CD14-positive monocyte (primary cell): Measurements from ENCODE around the gene GAB1. TPM values are rescaled to one million over a fixed set of nuclear protein-coding genes. Genes with fewer than 3 reads are reported as not detected.

Source experiments
- DNase-seq, 3 donors: peaks; one replicate each; pipeline ENCODE4 v3.0.0-alpha.2; 2011 to 2022
- H2AFZ ChIP-seq: 2 replicates; pipeline ENCODE4 v1.6.0; 2012; ENCODE audit warnings: mild to moderate bottlenecking, low read depth, low read length, inconsistent platforms; ENCODE audit not compliant: insufficient read depth, poor library complexity, severe bottlenecking
- H3K27ac ChIP-seq, 2 donors: 1 replicate in 1 of 2; 2 replicates in 1 of 2; pipeline ENCODE4 v1.5.1; 2012 to 2013; ENCODE audit warnings: low read length in 2 of 2, control low read depth in 1 of 2, inconsistent platforms in 1 of 2, low read depth in 1 of 2, mild to moderate bottlenecking in 1 of 2
- H3K27me3 ChIP-seq, 2 donors: one replicate each; pipeline versions ENCODE4 v1.6.0 to v1.6.1; 2011 to 2013; ENCODE audit warnings: low read length in 2 of 2; ENCODE audit not compliant: control insufficient read depth in 2 of 2, insufficient read depth in 2 of 2
- H3K36me3 ChIP-seq, 2 donors: replicated peaks in 1 of 2; 1 replicate in 1 of 2; 2 replicates in 1 of 2; pipeline versions ENCODE4 v1.5.1 to v1.6.1; 2012 to 2013; ENCODE audit warnings: low read length in 2 of 2, control low read depth in 1 of 2, inconsistent platforms in 1 of 2, mild to moderate bottlenecking in 1 of 2; ENCODE audit not compliant: insufficient read depth in 2 of 2, control insufficient read depth in 1 of 2
- H3K4me1 ChIP-seq, 2 donors: 1 replicate in 1 of 2; 2 replicates in 1 of 2; pipeline versions ENCODE4 v1.5.1 to v1.6.1; 2012 to 2013; ENCODE audit warnings: low read length in 2 of 2, control low read depth in 1 of 2, inconsistent platforms in 1 of 2, mild to moderate bottlenecking in 1 of 2, moderate library complexity in 1 of 2; ENCODE audit not compliant: insufficient read depth in 2 of 2, control insufficient read depth in 1 of 2
- H3K4me2 ChIP-seq: replicated peaks from 2 replicates; pipeline ENCODE3; 2012; ENCODE audit warnings: low read length, moderate library complexity, mild to moderate bottlenecking; ENCODE audit not compliant: poor library complexity, severe bottlenecking; ENCODE audit errors: extremely low read depth
- H3K4me3 ChIP-seq, 3 experiments: fragments of 200-600 bp in 1 of 3; sonication (generic) in 1 of 3; replicated peaks in 1 of 3; 1 replicate in 2 of 3; 2 replicates in 1 of 3; pipeline ENCODE4 v1.5.1; 2011 to 2013; ENCODE audit warnings: low read length in 3 of 3, mild to moderate bottlenecking in 3 of 3, control low read depth in 2 of 3, low read depth in 2 of 3, inconsistent platforms in 1 of 3, moderate library complexity in 1 of 3
- H3K79me2 ChIP-seq: 2 replicates; pipeline ENCODE4 v1.6.0; 2012; ENCODE audit warnings: mild to moderate bottlenecking, control low read depth, inconsistent platforms, low read length, moderate library complexity; ENCODE audit not compliant: insufficient read depth
- H3K9ac ChIP-seq: 2 replicates; pipeline ENCODE4 v1.6.0; 2017; ENCODE audit warnings: low read length, mild to moderate bottlenecking; ENCODE audit not compliant: insufficient read depth, poor library complexity, severe bottlenecking
- H3K9me3 ChIP-seq, 2 donors: replicated peaks in 1 of 2; 1 replicate in 1 of 2; 2 replicates in 1 of 2; pipeline versions ENCODE4 v1.5.1 to v1.6.1; 2012 to 2013; ENCODE audit warnings: low read length in 2 of 2, control low read depth in 1 of 2; ENCODE audit not compliant: control insufficient read depth in 1 of 2, insufficient read depth in 1 of 2
- H4K20me1 ChIP-seq: 2 replicates; pipeline ENCODE4 v1.6.0; 2012; ENCODE audit warnings: mild to moderate bottlenecking, low read length, control low read depth, moderate library complexity; ENCODE audit not compliant: insufficient read depth
- H3K27ac Mint-ChIP-seq, 7 donors: one replicate each; pipeline ENCODE4 v1.8.0; 2020; ENCODE audit warnings: mild to moderate bottlenecking in 7 of 7, mixed read lengths in 7 of 7, moderate library complexity in 6 of 7, inconsistent platforms in 2 of 7
- H3K27me3 Mint-ChIP-seq, 3 donors: one replicate each; pipeline ENCODE4 v1.8.0; 2021 to 2022; ENCODE audit warnings: low read depth in 3 of 3, mild to moderate bottlenecking in 3 of 3, mixed read lengths in 3 of 3, moderate library complexity in 3 of 3, inconsistent platforms in 1 of 3
- H3K36me3 Mint-ChIP-seq, 2 donors: one replicate each; pipeline ENCODE4 v1.8.0; 2020; ENCODE audit warnings: mixed read lengths in 2 of 2, inconsistent platforms in 1 of 2, mild to moderate bottlenecking in 1 of 2
- H3K4me1 Mint-ChIP-seq: one replicate; pipeline ENCODE4 v1.8.0; 2020; ENCODE audit warnings: mild to moderate bottlenecking, mixed read lengths
- H3K4me3 Mint-ChIP-seq, 2 donors: one replicate each; pipeline ENCODE4 v1.8.0; 2020; ENCODE audit warnings: mild to moderate bottlenecking in 2 of 2, mixed read lengths in 2 of 2, moderate library complexity in 1 of 2
- H3K9me3 Mint-ChIP-seq, 7 donors: one replicate each; pipeline ENCODE4 v1.8.0; 2020 to 2022; ENCODE audit warnings: mixed read lengths in 7 of 7, mild to moderate bottlenecking in 6 of 7, moderate library complexity in 6 of 7, inconsistent platforms in 2 of 7
- CTCF ChIP-seq: fragments of 200-600 bp; IDR thresholded peaks from one replicate; pipeline ENCODE4 v1.8.0; 2022; ENCODE audit warnings: antibody characterized with exemption, mild to moderate bottlenecking
- WGBS: methylation state at CpG from one replicate; pipeline ENCODE4 v1.1.5; 2013; ENCODE audit warnings: missing lambda C conversion rate; ENCODE audit not compliant: insufficient coverage; 5-methylcytosine and 5-hydroxymethylcytosine counted together
- intact Hi-C, 2 donors: fragments of 100-400 bp; cut with micrococcal nuclease; formaldehyde crosslinking; loops; one replicate each; pipeline versions ENCODE4 v1.15.0 to v1.15.1; 2023
- polyA plus RNA-seq, 3 donors: library from polyadenylated mRNA; depleted of rRNA in 1 of 3; unstranded in 2 of 3; stranded (reverse) in 1 of 3; fragments of 300-500 nt in 2 of 3; fragments of >200 nt in 1 of 3; fragmentation: Illumina TruSeq in 2 of 3; gene quantifications; 1 replicate in 2 of 3; 2 replicates in 1 of 3; pipeline ENCODE4 v1.2.3, GENCODE V29; 2012 to 2021

Gene GAB1
- polyA plus RNA-seq, 3 donors = 0.55 to 7.3 (median 0.69) TPM

GRCh38 chr4:143351149-143351691 is 14.5 kb downstream of the GAB1 start:
- H3K27ac ChIP-seq = no peak overlapping the region
- H3K27me3 ChIP-seq = no peaks in the 10 kb centered on the region
- peaks cover 40% of the 10 kb centered on the region for H4K20me1 ChIP-seq
- no peak overlapping the region for H2AFZ ChIP-seq
- H3K4me1 ChIP-seq = no peaks in the 10 kb centered on the region
- H3K27me3 Mint-ChIP-seq = no peaks in the 10 kb centered on the region
- intact Hi-C loops = no loop called here
- H3K4me2 ChIP-seq = no peak overlapping the region
- WGBS = 94% methylated on average over 13 of the region's 20 CpGs
- H3K9me3 ChIP-seq = no peaks in the 10 kb centered on the region
- H3K4me3 Mint-ChIP-seq = no peak overlapping the region
- no peak for TF ChIP-seq CTCF
- no peak overlapping the region for H3K4me3 ChIP-seq
- H3K36me3 Mint-ChIP-seq = peaks cover 6 to 8% of the 10 kb centered on the region in 2 donors
- H3K9me3 Mint-ChIP-seq = no peaks in the 10 kb centered on the region
- no peak overlapping the region for H3K27ac Mint-ChIP-seq
- H3K4me1 Mint-ChIP-seq = peaks cover 12% of the 10 kb centered on the region
- peaks cover 12% of the 10 kb centered on the region for H3K79me2 ChIP-seq
- no peak overlapping the region for H3K9ac ChIP-seq
- DNase-seq = no peak
- no peaks in the 10 kb centered on the region for H3K36me3 ChIP-seq

- Histone ChIP-seq H3K9ac (no peak overlapping the region), H3K4me3 (no peak overlapping the region), H3K4me1 (no peaks in the 10 kb centered on the region), H3K36me3 (no peaks in the 10 kb centered on the region), H3K27ac (no peak overlapping the region), H3K9me3 (no peaks in the 10 kb centered on the region), H4K20me1 (peaks cover 44% of the 10 kb centered on the region), H3K79me2 (peaks cover 11% of the 10 kb centered on the region), H3K4me2 (no peak overlapping the region), H2AFZ (no peak overlapping the region), H3K27me3 (no peaks in the 10 kb centered on the region)
- TF ChIP-seq CTCF = no peak
- Mint-ChIP-seq H3K9me3 (no peaks in the 10 kb centered on the region), H3K27ac (no peak overlapping the region), H3K4me1 (peaks cover 12% of the 10 kb centered on the region), H3K36me3 (peaks cover 6 to 7% of the 10 kb centered on the region in 2 donors), H3K27me3 (no peaks in the 10 kb centered on the region), H3K4me3 (no peak overlapping the region)
- no peak for DNase-seq
- intact Hi-C loops = no loop called here
- no CpG with 5 or more reads among the region's 1 CpG for WGBS
Observed at GRCh38 chr4:143351774-143352451, 15.2 kb downstream of the GAB1 start.
